H1 (cell line): Measurements from ENCODE around the gene HIVEP2. TPM values are rescaled to one million over a fixed set of nuclear protein-coding genes. Genes with fewer than 3 reads are reported as not detected.

Experiments used
- CTCF ChIA-PET: fragments of 300-600 bp; sonication (Branson Sonifier 250); formaldehyde crosslinking; loops from one replicate; lab custom pipeline; 2021; ENCODE audit not compliant: partially characterized antibody; lab: Charles Lee
- POLR2A ChIA-PET: fragments of 300-600 bp; sonication (Branson Sonifier 250); formaldehyde crosslinking; loops from one replicate; lab custom pipeline; 2021; ENCODE audit warnings: inconsistent platforms; ENCODE audit not compliant: partially characterized antibody; lab: Charles Lee
- DNase-seq, 2 experiments: peaks; one replicate each; pipeline versions ENCODE4 v3.0.0 to v3.0.0-alpha.2; 2010 to 2022; ENCODE audit warnings: low spot score in 2 of 2, low read depth in 1 of 2, mixed read lengths in 1 of 2
- FAIRE-seq: peaks from 2 replicates; lab custom pipeline; 2011; peaks lifted over from hg19 to GRCh38; lab: Jason Lieb, UNC
- H2AFZ ChIP-seq: 2 replicates; pipeline ENCODE4 v1.8.1; 2012; ENCODE audit warnings: low read length, inconsistent platforms
- H2AK5ac ChIP-seq: 2 replicates; pipeline ENCODE4 v1.6.1; 2013; ENCODE audit warnings: low read depth, low read length
- H2BK120ac ChIP-seq: replicated peaks from 2 replicates; pipeline ENCODE3; 2013; ENCODE audit warnings: low read depth, low read length, inconsistent platforms
- H2BK12ac ChIP-seq: 2 replicates; pipeline ENCODE4 v1.6.1; 2013; ENCODE audit warnings: low read depth, low read length
- H2BK15ac ChIP-seq: 2 replicates; pipeline ENCODE4 v1.6.1; 2013; ENCODE audit warnings: low read length
- H2BK20ac ChIP-seq: 2 replicates; pipeline ENCODE4 v1.6.1; 2013; ENCODE audit warnings: low read length
- H2BK5ac ChIP-seq: 2 replicates; pipeline ENCODE4 v1.6.1; 2013; ENCODE audit warnings: low read depth, low read length
- H3K14ac ChIP-seq: 2 replicates; pipeline ENCODE4 v1.6.1; 2013; ENCODE audit warnings: inconsistent platforms; ENCODE audit not compliant: insufficient read length
- H3K18ac ChIP-seq: 2 replicates; pipeline ENCODE4 v1.6.1; 2013; ENCODE audit warnings: low read length; ENCODE audit errors: extremely low read depth
- H3K23ac ChIP-seq: 2 replicates; pipeline ENCODE4 v1.6.1; 2013; ENCODE audit warnings: inconsistent platforms; ENCODE audit not compliant: insufficient read length
- H3K23me2 ChIP-seq: 2 replicates; pipeline ENCODE4 v1.6.1; 2013; ENCODE audit warnings: low read depth, low read length
- H3K27ac ChIP-seq: 2 replicates; pipeline ENCODE4 v1.6.1; 2011; ENCODE audit warnings: low read depth, low read length, inconsistent platforms
- H3K27me3 ChIP-seq, 4 experiments: replicated peaks in 1 of 4; 1 replicate in 1 of 4; 2 replicates in 3 of 4; pipeline versions ENCODE4 v1.6.1 to v1.8.1; 2011 to 2013; ENCODE audit warnings: low read length in 3 of 4, mild to moderate bottlenecking in 3 of 4, inconsistent platforms in 2 of 4, mixed read lengths in 2 of 4, moderate library complexity in 1 of 4; ENCODE audit not compliant: control insufficient read depth in 3 of 4, insufficient read depth in 3 of 4; ENCODE audit errors: extremely low read depth in 1 of 4
- H3K36me3 ChIP-seq, 4 experiments: 2 replicates each; pipeline versions ENCODE4 v1.6.1 to v1.8.1; 2011 to 2013; ENCODE audit warnings: mild to moderate bottlenecking in 4 of 4, low read length in 3 of 4, moderate library complexity in 2 of 4, control low read depth in 1 of 4, inconsistent platforms in 1 of 4; ENCODE audit not compliant: insufficient read depth in 4 of 4, control insufficient read depth in 2 of 4
- H3K4ac ChIP-seq: replicated peaks from 2 replicates; pipeline ENCODE3; 2013; ENCODE audit warnings: low read length, low read depth, mixed read lengths, inconsistent platforms; ENCODE audit not compliant: insufficient read length
- H3K4me1 ChIP-seq, 4 experiments: replicated peaks in 1 of 4; 1 replicate in 1 of 4; 2 replicates in 3 of 4; pipeline versions ENCODE4 v1.6.1 to v1.8.1; 2011 to 2013; ENCODE audit warnings: low read length in 3 of 4, inconsistent platforms in 2 of 4, mixed read lengths in 1 of 4; ENCODE audit not compliant: insufficient read depth in 4 of 4, control insufficient read depth in 3 of 4
- H3K4me2 ChIP-seq, 2 experiments: 2 replicates each; pipeline versions ENCODE4 v1.6.1 to v1.8.1; 2011 to 2013; ENCODE audit warnings: low read depth in 2 of 2, low read length in 2 of 2, control low read depth in 1 of 2, inconsistent platforms in 1 of 2, mild to moderate bottlenecking in 1 of 2; ENCODE audit not compliant: insufficient read depth in 1 of 2
- H3K4me3 ChIP-seq, 4 experiments: fragments of 200-600, 300-600 bp in 1 of 4; sonication (generic), shearing (Covaris generic), sonication (Bioruptor Twin) in 1 of 4; 2 replicates each; pipeline versions ENCODE4 v1.5.1 to v1.8.1; 2011 to 2016; ENCODE audit warnings: low read length in 4 of 4, low read depth in 3 of 4, control low read depth in 2 of 4, inconsistent platforms in 2 of 4, mild to moderate bottlenecking in 2 of 4, mixed read lengths in 1 of 4, moderate library complexity in 1 of 4; ENCODE audit not compliant: insufficient read depth in 2 of 4; ENCODE audit errors: extremely low read depth in 1 of 4
- H3K56ac ChIP-seq: replicated peaks from 2 replicates; pipeline ENCODE3; 2013; ENCODE audit warnings: low read depth, mild to moderate bottlenecking, mixed read lengths, low read length, inconsistent platforms; ENCODE audit not compliant: insufficient read length
- H3K79me1 ChIP-seq: 2 replicates; pipeline ENCODE4 v1.6.1; 2013; ENCODE audit warnings: low read depth, low read length, control low read depth
- H3K79me2 ChIP-seq, 2 experiments: 2 replicates each; pipeline versions ENCODE4 v1.6.1 to v1.8.1; 2012 to 2013; ENCODE audit warnings: low read length in 2 of 2, mild to moderate bottlenecking in 2 of 2, inconsistent platforms in 1 of 2; ENCODE audit not compliant: insufficient read depth in 2 of 2, control insufficient read depth in 1 of 2
- H3K9ac ChIP-seq, 4 experiments: replicated peaks in 1 of 4; 1 replicate in 1 of 4; 2 replicates in 3 of 4; pipeline versions ENCODE4 v1.6.1 to v1.8.1; 2011 to 2013; ENCODE audit warnings: low read depth in 3 of 4, low read length in 3 of 4, control low read depth in 2 of 4, mild to moderate bottlenecking in 2 of 4, moderate library complexity in 2 of 4, inconsistent platforms in 1 of 4; ENCODE audit errors: extremely low read depth in 1 of 4
- H3K9me3 ChIP-seq, 2 experiments: 2 replicates each; pipeline versions ENCODE4 v1.6.1 to v1.8.1; 2012 to 2013; ENCODE audit warnings: mild to moderate bottlenecking in 2 of 2, moderate library complexity in 2 of 2, control low read depth in 1 of 2, inconsistent platforms in 1 of 2, low read depth in 1 of 2, low read length in 1 of 2, mixed read lengths in 1 of 2; ENCODE audit not compliant: insufficient read depth in 2 of 2
- H4K20me1 ChIP-seq, 2 experiments: replicated peaks in 1 of 2; 2 replicates each; pipeline versions ENCODE3 to v1.8.1; 2011 to 2013; ENCODE audit warnings: inconsistent platforms in 2 of 2, low read length in 2 of 2, mild to moderate bottlenecking in 1 of 2; ENCODE audit not compliant: insufficient read depth in 2 of 2, control insufficient read depth in 1 of 2
- H4K5ac ChIP-seq: 2 replicates; pipeline ENCODE4 v1.6.1; 2013; ENCODE audit warnings: low read length, low read depth, mixed read lengths, inconsistent platforms; ENCODE audit not compliant: insufficient read length
- H4K8ac ChIP-seq: 2 replicates; pipeline ENCODE4 v1.8.0; 2013; ENCODE audit warnings: mild to moderate bottlenecking, moderate library complexity, low read length, inconsistent platforms; ENCODE audit not compliant: insufficient read depth; ENCODE audit errors: extremely low read depth
- H4K91ac ChIP-seq: replicated peaks from 2 replicates; pipeline ENCODE3; 2013; ENCODE audit warnings: low read length, mixed read lengths, inconsistent platforms; ENCODE audit not compliant: insufficient read length
- KDM5A ChIP-seq: fragments of 200-600 bp; IDR thresholded peaks from 2 replicates; pipeline ENCODE4 v1.7.1; 2012; ENCODE audit warnings: mild to moderate bottlenecking, low read length, inconsistent platforms, mixed read lengths
- SP4 ChIP-seq: IDR thresholded peaks from 2 replicates; pipeline ENCODE4 v1.6.1; 2012; ENCODE audit warnings: low read length, inconsistent platforms
- TAF1 ChIP-seq: IDR thresholded peaks from 2 replicates; pipeline ENCODE4 v1.6.1; 2011; ENCODE audit warnings: mild to moderate bottlenecking, low read depth, low read length
- TCF12 ChIP-seq: IDR thresholded peaks from 2 replicates; pipeline ENCODE4 v1.6.1; 2011; ENCODE audit warnings: low read depth, mild to moderate bottlenecking, low read length
- WGBS, 2 experiments: shearing (Covaris generic) in 1 of 2; methylation state at CpG; one replicate each; pipeline versions ENCODE4 v1.1.6 to v1.1.7; 2013 to 2015; ENCODE audit warnings: low lambda C conversion rate in 2 of 2, mixed read lengths in 2 of 2, inconsistent platforms in 1 of 2, low coverage in 1 of 2, missing lambda C conversion rate in 1 of 2; ENCODE audit not compliant: insufficient replicate concordance in 2 of 2, insufficient coverage in 1 of 2, insufficient read length in 1 of 2; ENCODE audit errors: extremely low coverage in 1 of 2, missing lambda C conversion rate in 1 of 2; 5-methylcytosine and 5-hydroxymethylcytosine counted together
- polyA plus RNA-seq, 7 experiments: library from polyadenylated mRNA; depleted of rRNA in 3 of 7; stranded (reverse) in 5 of 7; unstranded in 2 of 7; fragments of >200 nt in 5 of 7; fragments of 200-250 nt in 2 of 7; gene quantifications; 1 replicate in 5 of 7; 2 replicates in 1 of 7; 4 replicates in 1 of 7; pipeline versions ENCODE4 v1.2.1 to v1.2.3, GENCODE V29; 2011 to 2013; ENCODE audit warnings: missing spikeins in 2 of 7, mixed read lengths in 2 of 7
- total RNA-seq: library from RNA; stranded (reverse); fragmentation: NEBNext Ultra II Directional; extraction: Animal tissue kit (Norgen Biotek cat#: 25700); gene quantifications from 2 replicates; pipeline ENCODE4 v1.2.1, GENCODE V29; 2021

Gene HIVEP2
- total and polyA plus RNA-seq, 2 of the 8 experiments (the other 6 are each of a cell fraction or from before 2014, with no cell fraction given) = 2.2 to 6.1 TPM

GRCh38 chr6:142784344-142784743 is 160.6 kb downstream of the HIVEP2 start:
- H2BK5ac ChIP-seq = no peak overlapping the region
- no peak overlapping the region for H3K4me2 ChIP-seq
- H3K36me3 ChIP-seq = no peaks in the 10 kb centered on the region
- FAIRE-seq (no peak), DNase-seq (no peak)
- no peaks in the 10 kb centered on the region for H3K27me3 ChIP-seq
- WGBS, 2 experiments = 90% methylated on average over 3 of the region's 3 CpGs; no CpG with 5 or more reads in 1 of the 2 experiments
- no peak overlapping the region for H2AFZ ChIP-seq
- ChIA-PET POLR2A (no interaction called here), CTCF (no interaction called here)
- H3K9ac ChIP-seq = no peak overlapping the region
- H4K91ac ChIP-seq = no peak overlapping the region
- H3K23me2 ChIP-seq = no peaks in the 10 kb centered on the region; the same call in 1 of the 2 replicates
- no peaks in the 10 kb centered on the region for H3K79me2 ChIP-seq
- H4K5ac ChIP-seq = no peak overlapping the region
- no peak overlapping the region for H3K56ac ChIP-seq
- H3K27ac ChIP-seq = no peak overlapping the region; the same call in 1 of the 2 replicates
- no peak overlapping the region for H2BK15ac ChIP-seq
- H2AK5ac ChIP-seq = no peak overlapping the region
- H2BK120ac ChIP-seq = no peak overlapping the region
- H2BK12ac ChIP-seq = no peak overlapping the region
- H3K23ac ChIP-seq = no peak overlapping the region
- H2BK20ac ChIP-seq = no peak overlapping the region
- H3K4ac ChIP-seq = no peak overlapping the region
- H3K4me3 ChIP-seq = no peak overlapping the region
- H4K20me1 ChIP-seq = peaks cover 0 to 2% of the 10 kb centered on the region in 2 experiments
- H4K8ac ChIP-seq = no peak overlapping the region
- no peak for TF ChIP-seq KDM5A
- TF ChIP-seq TAF1 = no peak
- no peak for TF ChIP-seq SP4
- TF ChIP-seq TCF12 = no peak
- no peak overlapping the region for H3K14ac ChIP-seq
- H3K9me3 ChIP-seq = no peaks in the 10 kb centered on the region
- H3K18ac ChIP-seq = no peak overlapping the region
- no peaks in the 10 kb centered on the region for H3K4me1 ChIP-seq
- no peaks in the 10 kb centered on the region; the same call in 1 of the 2 replicates for H3K79me1 ChIP-seq
